HepG2 (cell line): ENCODE measurements around the gene ZSCAN21. TPM values are rescaled to one million over a fixed set of nuclear protein-coding genes. Genes with fewer than 3 reads are reported as not detected.

ENCODE experiments used
- CERS6 ChIP-seq: sonication (generic); formaldehyde crosslinking; IDR thresholded peaks from 2 replicates; pipeline ENCODE4 v1.5.0; 2020; ENCODE audit warnings: missing genetic modification reagents
- ETS1 ChIP-seq: sonication (generic); formaldehyde crosslinking; IDR thresholded peaks from 2 replicates; pipeline ENCODE4 v1.4.0; 2020; ENCODE audit warnings: missing genetic modification reagents
- HNRNPH1 ChIP-seq: fragments of 200-400 bp; formaldehyde crosslinking; optimal IDR thresholded peaks from 2 replicates; pipeline ENCODE3; 2017; ENCODE audit warnings: mild to moderate bottlenecking, low read depth, low read length
- PAF1 ChIP-seq: IDR thresholded peaks from 2 replicates; pipeline ENCODE4 v1.6.1; 2016; ENCODE audit warnings: missing genetic modification reagents, missing compliant biosample characterization
- PCBP1 ChIP-seq: fragments of 200-400 bp; formaldehyde crosslinking; IDR thresholded peaks from 2 replicates; pipeline ENCODE4 v1.6.1; 2017; ENCODE audit warnings: mild to moderate bottlenecking, low read depth, low read length, borderline replicate concordance
- PRDM15 ChIP-seq: sonication (generic); formaldehyde crosslinking; IDR thresholded peaks from 2 replicates; pipeline ENCODE4 v1.4.0; 2020; ENCODE audit warnings: missing genetic modification reagents
- STAT6 ChIP-seq: sonication (generic); formaldehyde crosslinking; IDR thresholded peaks from 2 replicates; pipeline ENCODE4 v1.4.0; 2020; ENCODE audit warnings: missing genetic modification reagents, mild to moderate bottlenecking, borderline replicate concordance
- TOE1 ChIP-seq: sonication (generic); formaldehyde crosslinking; IDR thresholded peaks from 2 replicates; pipeline ENCODE4 v1.4.0; 2020; ENCODE audit warnings: mild to moderate bottlenecking, missing genetic modification reagents
- ZNF121 ChIP-seq: sonication (generic); formaldehyde crosslinking; IDR thresholded peaks from 2 replicates; pipeline ENCODE4 v1.5.0; 2020; ENCODE audit warnings: mild to moderate bottlenecking, missing genetic modification reagents
- ZNF142 ChIP-seq: sonication (generic); formaldehyde crosslinking; IDR thresholded peaks from 2 replicates; pipeline ENCODE4 v1.4.0; 2020; ENCODE audit warnings: missing genetic modification reagents
- ZNF775 ChIP-seq: sonication (generic); formaldehyde crosslinking; IDR thresholded peaks from 2 replicates; pipeline ENCODE4 v1.4.0; 2020; ENCODE audit warnings: missing genetic modification reagents, mild to moderate bottlenecking, moderate library complexity, borderline replicate concordance
- ZNF878 ChIP-seq: sonication (generic); formaldehyde crosslinking; IDR thresholded peaks from 2 replicates; pipeline ENCODE4 v1.8.1; 2023; ENCODE audit warnings: mild to moderate bottlenecking, missing genetic modification reagents, moderate library complexity
- polyA plus RNA-seq, 8 experiments: library from polyadenylated mRNA; depleted of rRNA in 3 of 8; stranded (reverse) in 7 of 8; unstranded in 1 of 8; fragments of >200 nt; fragmentation: Illumina TruSeq in 4 of 8; extraction: Trizol in 4 of 8; gene quantifications; 2 replicates each; pipeline versions ENCODE4 v1.2.1 to v1.2.3, GENCODE V29; 2011 to 2016; ENCODE audit warnings: low read depth in 4 of 8, missing spikeins in 1 of 8, mixed read lengths in 1 of 8; ENCODE audit not compliant: insufficient read depth in 1 of 8
- total RNA-seq, 5 experiments: library from RNA; depleted of rRNA; stranded (reverse); fragments of >200 nt; fragmentation: Illumina TruSeq; extraction: Trizol; gene quantifications; 2 replicates each; pipeline ENCODE4 v1.2.3, GENCODE V29; 2016; ENCODE audit warnings: low read depth in 1 of 5
- TF ChIP-seq, protein P1 (sequence below): sonication (generic); formaldehyde crosslinking; IDR thresholded peaks from 2 replicates; pipeline ENCODE4 v1.9.0; 2021; ENCODE audit warnings: missing genetic modification reagents, mild to moderate bottlenecking, borderline replicate concordance

The ZSCAN21 gene
- total and polyA plus RNA-seq, 2 of the 13 experiments (the other 11 are each of a cell fraction or from before 2014, with no cell fraction given) = 7.0 to 10.0 TPM

- TF ChIP-seq PCBP1 = no peak
- TF ChIP-seq TOE1 (CRISPR knock-in tag) = no peak
- no peak for TF ChIP-seq ZNF142 (CRISPR knock-in tag)
- TF ChIP-seq ZNF775 = no peak
- TF ChIP-seq PRDM15 (CRISPR knock-in tag) = no peak
- no peak for TF ChIP-seq STAT6 (CRISPR knock-in tag)
- TF ChIP-seq ZNF878 (CRISPR knock-in tag) = no peak
- TF ChIP-seq CERS6 (CRISPR knock-in tag) = no peak
- TF ChIP-seq, protein P1, sequence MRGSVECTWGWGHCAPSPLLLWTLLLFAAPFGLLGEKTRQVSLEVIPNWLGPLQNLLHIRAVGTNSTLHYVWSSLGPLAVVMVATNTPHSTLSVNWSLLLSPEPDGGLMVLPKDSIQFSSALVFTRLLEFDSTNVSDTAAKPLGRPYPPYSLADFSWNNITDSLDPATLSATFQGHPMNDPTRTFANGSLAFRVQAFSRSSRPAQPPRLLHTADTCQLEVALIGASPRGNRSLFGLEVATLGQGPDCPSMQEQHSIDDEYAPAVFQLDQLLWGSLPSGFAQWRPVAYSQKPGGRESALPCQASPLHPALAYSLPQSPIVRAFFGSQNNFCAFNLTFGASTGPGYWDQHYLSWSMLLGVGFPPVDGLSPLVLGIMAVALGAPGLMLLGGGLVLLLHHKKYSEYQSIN (CRISPR knock-in tag) = no peak
- peak; percentile 46; the same call in 1 of the 2 replicates for TF ChIP-seq ZNF121 (CRISPR knock-in tag)
- TF ChIP-seq ETS1 = no peak
- no peak for TF ChIP-seq PAF1
- no peak for TF ChIP-seq HNRNPH1
Observed at GRCh38 chr7:100017300-100017699, 32.3 kb upstream of the ZSCAN21 start (continued).
